Inflammatory macrophage (primary cell): ENCODE measurements around the gene DGUOK.
A peak's percentile ranks its signal among the peaks of the same experiment; 100 is the strongest.

Source experiments
- DNase-seq, 2 donors: peaks; one replicate each; pipeline ENCODE4 v3.0.0-alpha.2; 2020 to 2022

Gene DGUOK

DNA sequence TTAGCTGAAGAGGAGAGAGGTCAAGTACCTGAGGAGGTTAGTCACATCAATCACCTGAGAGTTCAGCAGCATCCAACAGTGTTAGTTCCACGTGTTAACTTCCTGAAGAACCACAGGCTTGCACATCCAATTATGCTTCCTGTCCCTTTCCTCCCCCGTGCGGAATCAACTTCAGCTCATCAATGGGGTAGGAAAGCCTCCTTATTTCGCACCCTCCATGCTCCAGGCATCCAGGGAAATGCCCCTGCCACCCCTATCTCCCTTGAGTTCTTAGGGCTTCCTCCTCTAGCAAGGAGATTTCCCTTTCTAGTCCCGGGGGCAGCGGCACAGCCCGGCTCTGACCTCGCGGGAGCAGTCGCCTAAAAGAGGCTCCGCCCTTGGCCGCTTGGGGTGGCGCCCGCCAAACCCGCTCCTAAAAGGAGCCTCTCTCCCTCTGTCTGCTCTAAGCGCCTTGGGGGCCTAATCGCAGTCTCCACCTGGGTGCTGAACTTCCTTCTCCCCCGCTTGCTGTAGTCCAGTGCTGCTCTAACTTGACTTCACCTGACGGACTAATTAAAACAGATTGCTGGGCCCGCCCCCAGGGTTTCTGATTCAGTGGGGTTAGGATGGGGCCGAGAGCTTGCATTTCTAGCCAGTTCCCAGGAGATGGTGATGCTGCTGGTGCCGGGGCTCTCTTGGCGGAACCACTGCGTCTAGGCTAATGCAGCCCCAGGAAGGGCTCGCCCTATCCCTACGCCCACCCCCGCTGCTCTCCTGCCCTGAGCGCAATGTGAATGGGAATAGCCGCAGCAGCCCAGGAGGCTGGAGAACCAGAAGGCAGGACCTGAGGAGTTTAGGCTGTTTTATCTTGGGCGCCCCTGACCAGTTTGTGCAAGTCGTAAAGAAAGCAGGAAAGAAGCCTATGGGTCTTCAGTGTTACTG lies 54.7 kb downstream of the DGUOK start:
- DNase-seq, result peak; percentile 56 to 57

DNA sequence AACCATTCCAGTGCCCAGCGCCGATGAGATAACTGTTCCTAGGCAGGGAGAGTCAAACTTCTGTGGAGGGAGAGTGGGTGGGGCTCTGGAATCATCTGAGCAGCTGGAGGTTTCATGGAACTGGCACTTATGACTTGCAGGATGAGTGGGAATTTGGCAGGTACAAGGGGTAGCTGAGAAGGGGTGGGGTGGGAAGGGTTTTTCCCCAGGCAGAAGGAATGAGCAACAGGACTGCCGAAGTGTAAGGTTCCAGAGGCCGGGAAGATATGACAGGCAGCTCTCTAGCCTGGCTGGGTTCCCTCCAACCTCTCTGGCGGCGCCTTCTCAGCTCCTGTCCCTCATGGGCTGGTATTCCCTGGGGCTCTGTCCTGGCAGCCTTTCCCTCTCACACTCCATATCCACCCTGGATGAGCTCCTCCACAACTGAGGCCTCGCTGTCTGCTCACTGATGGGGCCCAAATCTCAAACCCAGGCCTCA lies 55.5 kb downstream of the DGUOK start:
- DNase-seq, result no peak

DNA sequence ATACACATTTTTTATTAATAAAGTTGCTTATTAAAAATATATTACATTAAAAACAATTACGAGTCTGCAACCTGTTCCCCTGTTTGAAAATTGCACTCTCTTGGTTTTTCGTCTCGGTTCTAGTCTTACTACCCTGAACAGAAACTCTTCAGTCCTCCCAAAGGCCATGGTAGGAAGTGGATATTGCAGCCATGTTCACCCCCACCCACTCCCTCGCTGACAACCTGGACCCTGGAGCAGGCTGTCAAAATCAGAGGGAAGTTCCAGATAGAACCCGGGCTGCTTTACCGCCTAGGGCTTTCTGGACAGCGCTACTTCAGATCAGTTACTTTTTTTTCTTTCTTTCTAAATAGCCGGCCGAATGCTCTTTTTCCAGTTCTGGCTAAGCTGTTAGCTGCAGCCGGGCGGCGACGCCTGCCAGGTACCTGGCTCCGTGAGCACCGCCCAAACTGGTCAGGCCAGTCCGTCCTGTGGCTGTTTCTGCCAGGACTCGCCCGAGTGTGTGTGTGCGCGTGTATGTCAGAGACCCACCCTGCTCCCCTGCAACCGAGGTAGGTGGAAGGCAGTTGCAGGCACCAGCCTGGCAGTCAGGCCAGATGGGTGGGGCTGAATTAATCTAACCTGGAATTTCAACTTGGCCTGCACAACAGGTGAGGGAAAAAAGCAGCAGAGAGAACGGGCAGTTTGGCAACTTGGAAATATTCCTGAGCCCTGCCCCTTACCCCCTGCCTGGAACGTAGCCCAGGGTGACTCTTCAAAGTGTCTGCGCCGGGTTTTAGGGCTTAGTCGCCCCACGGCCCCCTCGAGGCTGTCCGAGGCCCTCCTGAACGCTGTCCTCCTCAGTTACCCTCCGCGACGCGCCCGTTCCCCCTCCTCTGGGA lies 56.9 kb downstream of the DGUOK start:
- peak; percentile 69 to 87 for DNase-seq

DNA sequence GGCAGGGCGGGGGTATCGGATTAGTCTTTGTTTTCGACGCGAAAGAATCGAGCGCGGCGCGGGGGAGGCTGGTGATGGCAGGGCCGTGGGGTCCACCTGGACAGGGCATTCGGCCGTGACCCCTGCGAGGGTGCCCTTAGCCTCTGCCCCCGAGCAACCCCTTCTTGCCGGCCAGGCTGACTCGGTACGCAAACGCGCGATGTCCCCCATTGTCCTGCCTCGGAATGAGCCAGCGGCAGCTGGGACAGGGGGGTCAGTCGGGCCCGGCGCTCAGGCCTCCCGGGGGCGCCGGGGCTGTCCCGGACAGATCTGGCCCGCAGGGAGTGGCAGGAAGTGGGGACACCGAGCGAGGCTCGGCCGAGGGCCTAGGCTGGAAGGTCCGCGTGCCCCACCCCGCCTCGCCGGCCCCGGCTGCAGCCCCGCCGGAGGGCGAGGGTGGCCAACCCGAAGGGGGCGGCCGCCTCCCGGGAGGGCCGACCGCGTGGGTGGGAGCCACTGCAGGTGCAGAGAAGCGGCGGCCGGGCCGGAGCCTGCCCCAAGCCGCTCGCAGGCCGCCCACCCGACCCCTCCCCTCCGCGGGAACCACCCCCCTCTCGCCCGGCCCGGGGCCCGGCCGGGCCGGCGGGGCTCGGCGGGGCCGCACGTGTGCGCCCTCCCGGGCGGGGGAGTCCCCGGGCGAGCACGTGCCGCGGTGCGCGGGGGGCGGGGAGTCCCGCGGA lies 57.7 kb downstream of the DGUOK start, which contains the start of gene TET3:
Gene TET3, plus strand, starts transcription at position 708 of the 719 bp plus-strand sequence. CDS start 1,494 bp downstream, outside the sequence.
- peak; percentile 29 to 51 for DNase-seq

DNA sequence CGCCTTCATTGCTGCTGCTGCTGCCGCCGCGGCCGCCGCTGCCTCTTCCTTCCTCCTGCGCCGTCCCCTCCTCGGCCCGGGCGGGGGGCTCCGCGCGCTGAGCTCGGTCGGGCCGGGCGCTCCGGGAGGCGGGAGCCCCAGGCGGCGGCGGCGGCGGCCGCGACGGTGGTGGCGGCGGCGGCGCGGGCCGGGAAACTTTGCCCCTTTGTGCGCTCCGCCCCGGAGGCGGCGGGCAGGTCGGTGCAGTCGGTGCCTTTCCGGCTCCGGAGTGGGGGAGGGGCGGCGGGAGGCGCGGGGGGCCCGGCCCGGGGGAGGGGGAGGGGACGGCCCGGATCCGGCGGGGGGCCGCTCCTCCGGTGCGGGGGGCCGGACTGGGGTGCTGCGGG lies 58.2 kb downstream of the DGUOK start:
- DNase-seq, result no peak

DNA sequence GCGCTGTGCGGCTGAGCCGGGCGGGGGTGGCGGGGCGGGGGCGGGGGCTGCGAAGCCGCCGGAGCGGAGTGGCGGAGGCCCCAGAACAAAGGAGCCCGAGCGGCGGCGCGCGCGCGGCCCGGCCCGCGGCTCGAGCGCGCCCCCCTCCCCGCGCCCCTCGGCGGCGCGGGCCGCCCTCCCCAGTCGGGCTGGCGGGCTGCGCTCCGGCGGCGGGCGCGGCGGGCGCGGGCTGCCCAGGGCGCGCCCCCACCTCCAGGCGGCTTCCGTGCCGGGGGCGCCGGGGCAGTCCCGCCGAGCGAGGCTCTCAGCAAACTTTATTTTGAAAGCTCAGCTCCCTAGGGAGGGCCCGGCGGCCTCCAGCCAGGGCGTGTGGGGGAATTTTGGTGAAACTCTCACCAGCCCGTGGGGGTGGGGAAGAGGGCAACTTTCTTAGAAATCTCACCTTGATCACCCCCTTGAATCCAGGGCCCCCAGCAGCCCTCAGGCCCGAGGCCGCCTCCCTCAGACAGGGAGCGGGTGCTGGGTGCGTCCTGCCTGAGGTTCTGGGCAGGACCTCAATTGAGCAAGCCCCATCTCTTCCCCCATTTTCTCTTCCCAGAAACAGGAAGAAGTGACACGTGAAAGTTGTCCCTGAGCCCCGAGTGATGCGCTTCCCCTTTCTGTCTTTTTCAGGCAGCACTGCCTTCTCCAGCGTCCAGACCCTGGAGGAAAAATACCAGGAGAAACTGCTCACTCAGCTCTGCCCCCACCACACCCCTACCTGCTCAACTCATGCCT lies 58.8 kb downstream of the DGUOK start:
- peak; percentile 93 to 94 for DNase-seq

DNA sequence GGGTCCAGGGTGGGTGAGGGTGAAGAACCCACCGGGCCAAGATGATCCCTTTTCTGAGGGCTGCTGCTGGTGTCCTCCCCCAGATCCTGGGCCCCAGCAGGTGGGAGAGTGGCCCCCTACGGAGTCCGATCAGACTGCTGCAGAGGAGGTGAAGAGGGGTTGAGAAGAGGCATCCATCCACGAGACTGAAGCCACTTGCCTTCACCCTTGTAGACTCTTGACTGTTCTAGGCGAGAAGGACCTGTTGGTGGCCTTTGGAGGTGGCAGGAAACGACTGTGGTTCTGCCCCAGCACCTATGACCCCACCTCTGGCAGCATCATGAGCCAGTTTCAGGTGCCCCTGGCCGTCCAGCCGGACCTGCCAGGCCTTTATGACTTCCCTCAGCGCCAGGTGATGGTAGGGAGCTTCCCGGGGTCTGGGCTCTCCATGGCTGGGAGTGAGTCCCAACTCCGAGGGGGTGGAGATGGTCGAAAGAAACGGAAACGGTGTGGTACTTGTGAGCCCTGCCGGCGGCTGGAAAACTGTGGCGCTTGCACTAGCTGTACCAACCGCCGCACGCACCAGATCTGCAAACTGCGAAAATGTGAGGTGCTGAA lies 59.5 kb downstream of the DGUOK start:
- no peak for DNase-seq

DNA sequence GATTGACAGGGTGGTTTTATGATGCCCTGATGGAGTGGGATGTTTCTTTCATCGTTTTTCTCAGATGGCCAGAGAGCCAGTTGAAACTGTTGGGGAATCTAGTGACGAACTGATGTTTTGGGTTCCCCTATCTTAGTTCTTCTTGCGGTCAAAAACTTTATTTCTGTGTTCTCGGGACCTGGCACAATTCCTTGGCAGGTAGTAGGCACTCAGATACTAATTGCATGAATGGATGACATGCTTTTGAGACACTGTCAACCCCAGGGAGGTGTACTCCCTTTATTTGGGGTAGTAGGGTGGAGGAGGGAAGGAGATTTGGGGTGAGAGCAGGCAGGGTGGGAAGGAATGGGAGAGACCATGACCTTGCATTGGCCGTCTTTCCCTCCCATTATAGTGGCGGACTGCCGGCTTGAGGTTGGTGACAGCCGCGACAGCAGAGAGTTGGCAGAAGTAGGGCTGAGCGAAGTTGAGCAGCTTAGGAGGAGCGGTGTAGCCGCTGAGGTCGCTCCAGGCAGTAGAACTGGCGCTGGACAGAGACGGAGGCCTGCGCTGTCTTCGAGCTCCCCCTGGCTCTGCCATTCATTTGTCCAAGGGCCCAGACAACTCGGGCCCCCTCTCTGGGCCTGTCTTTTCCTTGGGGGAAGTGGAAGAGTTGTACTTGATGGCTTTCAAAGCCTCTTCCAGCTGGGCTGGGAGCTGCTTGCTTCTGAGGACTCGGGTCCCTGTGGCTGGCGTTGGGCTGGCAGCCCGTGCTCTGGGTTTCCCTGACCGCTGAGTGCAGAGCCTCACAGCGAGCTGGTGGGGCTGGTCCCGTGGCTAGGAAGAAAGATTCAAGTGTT lies 60.6 kb downstream of the DGUOK start:
- DNase-seq, result peak; percentile 51 to 72

DNA sequence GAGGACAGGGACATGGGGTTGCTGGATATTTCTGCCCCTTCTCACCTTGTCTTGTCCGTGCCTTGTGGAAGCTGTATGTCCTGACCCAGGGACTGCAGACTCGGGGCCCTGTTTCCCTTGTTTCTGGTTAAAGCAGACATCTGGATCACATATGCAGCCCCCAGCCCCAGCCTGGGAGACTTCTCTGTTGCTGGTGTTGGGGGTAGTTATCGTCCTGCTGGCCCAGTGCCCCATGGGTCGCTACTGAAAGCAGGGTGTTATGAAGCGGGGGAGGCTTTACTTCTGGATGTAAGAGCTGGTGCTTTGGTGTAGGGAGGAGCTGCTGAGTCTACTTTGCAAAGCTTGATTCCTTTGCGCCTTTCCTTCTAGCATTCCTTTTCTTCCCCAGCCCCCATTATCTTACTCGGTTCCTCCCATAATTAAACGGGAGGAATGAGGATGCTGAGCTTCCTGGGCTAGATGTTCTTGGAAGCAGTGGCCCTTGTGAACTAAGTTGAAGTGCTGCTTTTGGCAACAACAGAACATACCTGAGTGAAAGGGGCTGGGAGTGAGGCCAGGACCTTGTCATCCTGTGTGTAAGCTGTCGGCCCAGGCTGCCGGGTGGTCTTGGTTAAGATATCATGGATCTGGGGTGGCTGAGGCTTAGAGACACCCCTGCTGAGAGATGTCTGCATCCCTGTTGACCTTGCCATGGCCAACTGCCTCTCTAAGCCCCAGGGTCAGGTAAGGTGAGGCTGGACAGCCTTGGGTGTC lies 61.4 kb downstream of the DGUOK start:
- DNase-seq, result no peak

DNA sequence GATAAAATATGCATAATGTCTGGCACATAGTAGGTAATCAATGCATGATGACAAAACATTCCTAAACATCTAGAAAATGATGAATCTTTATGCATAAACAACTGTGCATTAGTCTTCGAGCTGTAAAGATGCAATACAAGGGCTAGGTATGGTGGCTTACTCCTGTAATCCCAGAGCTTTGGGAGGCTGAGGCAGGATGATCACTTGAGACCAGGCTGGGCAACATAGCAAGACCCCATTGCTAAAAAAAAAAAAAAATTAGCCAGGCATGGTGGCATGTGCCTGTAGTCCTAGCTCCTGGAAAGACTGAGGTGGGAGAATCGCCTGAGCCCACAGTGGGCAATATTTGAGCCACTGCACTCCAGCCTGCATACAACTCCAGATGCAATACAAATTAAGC lies 63.3 kb downstream of the DGUOK start:
- DNase-seq, result no peak

DNA sequence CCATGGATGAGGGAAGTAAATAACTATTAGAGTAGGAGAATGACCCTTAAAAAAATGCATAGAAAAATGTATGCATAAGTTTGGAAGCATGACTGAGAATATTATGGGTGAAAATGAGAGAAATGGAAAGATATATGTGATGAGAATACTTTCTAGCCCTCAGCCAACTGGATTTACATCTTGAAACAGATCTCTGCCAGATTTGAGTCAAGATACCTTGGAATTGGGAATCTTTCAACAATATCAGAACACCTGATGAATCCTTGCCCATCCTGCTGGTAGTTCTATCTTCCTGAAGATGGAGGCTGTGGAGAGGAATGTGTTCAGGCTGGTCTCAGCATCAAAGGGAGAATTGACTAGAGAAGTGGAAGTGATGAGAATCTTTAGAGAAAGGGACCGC lies 63.9 kb downstream of the DGUOK start:
- DNase-seq, result no peak

DNA sequence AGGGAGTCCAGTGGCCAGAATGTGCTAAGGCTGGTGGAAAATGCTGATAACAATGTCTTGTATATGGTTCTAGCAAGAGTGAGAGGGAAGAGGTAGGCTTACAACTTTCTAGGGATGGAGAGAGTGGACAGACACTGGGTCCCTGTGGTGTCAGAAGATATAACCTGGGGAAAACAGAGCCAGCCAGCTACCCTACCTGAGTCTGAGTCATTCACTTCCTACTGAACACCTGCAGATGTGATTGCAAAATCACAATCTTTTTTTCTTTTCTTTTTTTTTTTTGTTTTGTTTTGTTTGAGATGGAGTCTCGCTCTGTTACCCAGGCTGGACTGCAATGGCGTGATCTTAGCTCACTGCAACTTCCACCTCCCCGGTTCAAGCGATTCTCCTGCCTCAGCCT lies 65.4 kb downstream of the DGUOK start:
- DNase-seq, result no peak

DNA sequence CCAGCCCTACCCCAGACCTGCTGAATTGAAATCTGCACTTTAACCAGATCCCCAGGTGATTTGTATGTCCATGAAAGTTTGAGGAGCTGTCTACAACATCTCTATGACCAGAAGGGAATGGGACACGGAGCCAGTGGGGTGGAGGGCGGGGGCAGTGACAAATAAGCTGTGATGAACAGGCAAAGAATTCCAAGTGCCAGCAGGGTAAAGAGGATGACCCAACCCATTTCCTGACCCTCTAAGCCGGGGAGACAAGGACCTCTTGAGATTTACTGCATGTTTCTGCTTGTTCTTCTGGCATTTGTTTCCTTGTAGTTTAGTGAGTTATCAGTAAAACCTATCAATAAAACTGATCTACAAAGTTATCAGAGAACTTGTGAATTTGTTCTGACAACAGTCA lies 66.7 kb downstream of the DGUOK start:
- no peak for DNase-seq

DNA sequence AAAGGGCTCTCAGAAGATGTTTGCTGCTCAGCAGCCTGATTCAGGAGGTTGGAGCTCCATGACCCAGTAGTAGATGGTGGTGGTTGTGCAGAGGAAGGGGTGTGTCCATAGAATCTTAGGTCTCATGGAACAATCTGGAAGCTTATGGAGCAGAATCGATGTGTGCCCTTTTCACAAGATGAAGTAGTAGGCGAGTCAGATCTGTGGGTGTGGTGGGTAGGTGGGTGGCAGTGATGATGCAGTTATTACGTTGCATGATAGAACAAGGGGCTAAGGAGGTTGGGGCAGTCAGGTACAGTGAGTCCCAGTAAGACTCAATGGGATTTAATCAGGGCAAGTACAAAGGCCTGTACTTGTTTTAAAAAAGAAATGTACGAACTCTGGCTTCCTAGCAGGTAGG lies 67.1 kb downstream of the DGUOK start:
- DNase-seq, result peak in 1 of 2 donors; percentile 21

DNA sequence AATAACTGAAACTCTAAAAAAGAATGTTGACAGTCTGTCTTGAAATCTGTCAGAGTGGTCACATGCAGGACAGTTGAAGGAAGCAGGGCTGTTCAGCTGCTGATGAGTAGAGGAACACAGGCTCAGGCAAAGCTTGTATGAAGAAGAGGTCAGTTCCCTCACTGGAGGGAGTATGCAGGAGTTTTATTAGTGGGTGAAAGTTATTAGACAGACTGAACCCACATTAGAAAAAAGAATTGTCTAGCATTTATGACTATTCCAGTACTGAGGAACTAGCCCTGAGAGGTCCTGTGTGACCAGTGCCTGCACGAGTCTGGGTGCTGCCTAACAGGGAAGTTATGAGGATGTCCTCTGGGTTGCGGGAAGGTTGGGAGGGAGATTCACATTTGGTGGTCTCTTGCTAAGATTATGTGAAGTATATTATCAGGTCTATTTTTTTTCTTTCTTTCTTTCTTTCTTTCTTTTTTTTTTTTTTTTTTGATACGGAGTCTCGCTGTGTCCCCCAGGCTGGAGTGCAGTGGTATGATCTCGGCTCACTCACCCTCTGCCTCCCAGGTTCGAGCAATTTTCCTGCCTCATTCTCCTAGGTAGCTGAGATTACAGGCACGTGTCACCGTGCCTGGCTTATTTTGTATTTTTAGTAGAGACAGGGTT lies 67.6 kb downstream of the DGUOK start:
- peak; percentile 75 to 76 for DNase-seq

DNA sequence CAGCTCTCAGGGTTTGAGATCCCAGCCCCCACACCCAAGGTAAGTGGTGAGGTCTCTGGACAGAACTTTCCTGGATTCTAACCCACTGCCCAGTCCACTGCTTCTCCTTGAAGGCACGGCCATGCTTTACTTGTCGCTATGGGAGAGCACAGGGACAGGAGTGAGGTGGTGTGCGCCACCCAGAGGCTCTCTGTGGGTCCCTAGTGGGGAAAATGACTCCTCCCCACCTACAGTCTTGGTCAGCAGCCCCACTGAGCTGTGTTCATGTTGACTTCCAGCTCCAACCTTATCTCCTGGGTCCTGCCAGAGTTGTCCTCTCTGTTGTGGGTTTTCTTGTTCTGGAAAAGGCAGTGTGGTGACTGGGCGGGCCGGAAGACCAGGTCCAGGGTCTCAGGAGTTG lies 69.1 kb downstream of the DGUOK start:
- DNase-seq, result no peak

DNA sequence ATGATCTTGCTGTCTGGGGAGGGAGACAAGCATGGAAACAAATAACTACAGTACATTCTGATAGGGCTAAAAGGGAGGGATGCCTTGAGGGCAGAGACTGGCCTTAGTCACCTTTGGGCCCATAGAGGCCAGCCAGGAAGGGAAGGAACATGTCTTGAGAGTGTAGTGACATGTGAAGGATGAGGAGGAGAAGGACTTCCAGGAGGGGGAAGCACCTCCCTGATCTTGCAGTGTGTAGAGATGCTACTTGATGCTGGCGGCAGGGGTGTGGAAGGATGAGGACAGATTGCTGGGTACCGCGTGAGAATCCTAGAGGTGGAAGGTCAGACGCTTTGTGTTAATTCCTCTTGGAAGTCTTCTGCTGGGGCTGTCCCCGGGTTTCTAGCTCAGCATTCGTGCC lies 71.1 kb downstream of the DGUOK start:
- DNase-seq, result no peak

DNA sequence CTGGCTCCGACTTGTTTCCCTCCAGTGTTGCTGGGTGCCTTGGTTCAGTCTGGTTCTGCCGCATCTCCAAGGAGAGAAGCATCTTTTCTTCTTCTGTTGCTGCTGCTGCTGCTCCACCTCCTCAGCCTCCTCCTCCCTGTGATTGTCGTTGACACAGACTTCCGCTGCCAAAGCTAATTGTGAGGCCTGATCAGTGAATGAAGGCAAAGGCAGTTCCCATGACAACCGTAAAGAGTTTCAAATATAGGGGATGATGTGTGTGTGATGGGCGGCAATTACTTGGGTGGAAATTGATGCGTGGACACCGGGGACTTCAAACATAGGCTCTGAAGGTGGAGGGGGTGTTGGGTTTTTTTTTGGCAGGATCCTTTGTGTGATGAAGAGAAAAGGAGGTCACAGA lies 71.8 kb downstream of the DGUOK start:
- no peak for DNase-seq

DNA sequence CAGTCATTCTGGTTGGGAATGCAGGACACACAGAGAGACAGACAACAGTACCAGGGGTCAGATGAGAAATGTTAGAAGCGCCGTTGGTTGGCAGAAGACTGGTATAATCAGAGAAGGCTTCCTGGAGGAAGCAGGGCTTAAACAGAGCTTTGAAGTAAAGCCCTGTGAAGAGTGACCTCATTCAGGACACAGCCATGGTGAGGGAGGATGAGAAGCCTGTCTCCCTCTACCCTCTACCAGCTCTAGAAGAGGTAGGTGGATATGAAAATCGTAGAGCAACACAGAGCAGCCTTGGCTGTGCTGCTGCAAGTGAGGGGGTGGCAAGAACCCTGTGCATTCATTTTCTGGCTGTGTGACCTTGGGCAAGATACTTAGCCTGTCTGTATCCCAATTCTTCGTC lies 72.3 kb downstream of the DGUOK start:
- no peak for DNase-seq
